Esophagus muscularis mucosa (tissue), 3 donors: Measurements from ENCODE around the gene PEX7.

ENCODE experiments used
- POLR2A ChIP-seq: fragments of 450-650 bp; IDR thresholded peaks from one replicate; pipeline ENCODE4 v1.6.1; 2017; ENCODE audit warnings: antibody characterized with exemption, moderate library complexity, mild to moderate bottlenecking, low read depth
- POLR2AphosphoS5 ChIP-seq, 2 donors: sonication (generic); formaldehyde crosslinking; IDR thresholded peaks; one replicate each; pipeline ENCODE4 v1.6.1; 2017; ENCODE audit warnings: antibody characterized with exemption in 2 of 2
- TF ChIP-seq, protein P1 (sequence below), 3 experiments: fragments of 200-600 bp in 2 of 3; fragments of 450-650 bp in 1 of 3; sonication (generic) in 2 of 3; IDR thresholded peaks; one replicate each; pipeline ENCODE4 v1.5.1; 2017 to 2019; ENCODE audit warnings: antibody characterized with exemption in 3 of 3, mild to moderate bottlenecking in 2 of 3, moderate library complexity in 1 of 3

DNA sequence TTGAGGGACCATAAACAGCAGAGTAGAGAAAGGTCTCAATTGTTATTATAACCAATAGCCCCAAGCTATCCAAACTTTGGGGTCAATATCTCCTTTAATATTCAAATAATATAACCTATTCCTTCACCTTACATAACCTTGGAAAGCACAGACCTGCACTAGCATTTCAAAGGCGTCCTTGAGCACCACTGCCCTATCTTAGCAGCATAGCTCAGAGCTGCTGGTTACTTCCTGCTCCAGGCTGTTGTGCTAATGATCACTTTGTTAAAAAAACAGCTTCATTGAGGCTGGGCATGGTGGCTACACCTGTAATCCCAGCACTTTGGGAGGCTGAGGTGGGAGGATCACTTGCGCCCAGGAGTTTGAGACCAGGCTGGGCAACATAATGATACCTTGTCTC is 110.2 kb downstream of the PEX7 start:
- TF ChIP-seq, protein P1, sequence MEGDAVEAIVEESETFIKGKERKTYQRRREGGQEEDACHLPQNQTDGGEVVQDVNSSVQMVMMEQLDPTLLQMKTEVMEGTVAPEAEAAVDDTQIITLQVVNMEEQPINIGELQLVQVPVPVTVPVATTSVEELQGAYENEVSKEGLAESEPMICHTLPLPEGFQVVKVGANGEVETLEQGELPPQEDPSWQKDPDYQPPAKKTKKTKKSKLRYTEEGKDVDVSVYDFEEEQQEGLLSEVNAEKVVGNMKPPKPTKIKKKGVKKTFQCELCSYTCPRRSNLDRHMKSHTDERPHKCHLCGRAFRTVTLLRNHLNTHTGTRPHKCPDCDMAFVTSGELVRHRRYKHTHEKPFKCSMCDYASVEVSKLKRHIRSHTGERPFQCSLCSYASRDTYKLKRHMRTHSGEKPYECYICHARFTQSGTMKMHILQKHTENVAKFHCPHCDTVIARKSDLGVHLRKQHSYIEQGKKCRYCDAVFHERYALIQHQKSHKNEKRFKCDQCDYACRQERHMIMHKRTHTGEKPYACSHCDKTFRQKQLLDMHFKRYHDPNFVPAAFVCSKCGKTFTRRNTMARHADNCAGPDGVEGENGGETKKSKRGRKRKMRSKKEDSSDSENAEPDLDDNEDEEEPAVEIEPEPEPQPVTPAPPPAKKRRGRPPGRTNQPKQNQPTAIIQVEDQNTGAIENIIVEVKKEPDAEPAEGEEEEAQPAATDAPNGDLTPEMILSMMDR (IDR thresholded peaks at IDR 0.05): no peak
- no peak for TF ChIP-seq POLR2A
- TF ChIP-seq POLR2AphosphoS5 (IDR thresholded peaks at IDR 0.05): no peak
